HEK293 (cell line): ENCODE measurements around the gene TOM1.

ENCODE experiments used
- CTCF ChIA-PET: fragments of 350-600 bp; formaldehyde crosslinking; extraction: SDS; loops from one replicate; lab custom pipeline; 2021; ENCODE audit warnings: antibody characterized with exemption; lab: Yijun Ruan, JAX
- POLR2A ChIA-PET: fragments of 300-600 bp; formaldehyde crosslinking; extraction: SDS; loops from one replicate; lab custom pipeline; 2020; ENCODE audit warnings: antibody characterized with exemption, inconsistent platforms; lab: Yijun Ruan, JAX
- H3K27ac ChIP-seq: fragments of 200-500 bp; sonication (Bioruptor generic); 2 replicates; pipeline ENCODE4 v1.5.1; 2014; ENCODE audit warnings: low read depth, low read length, control low read depth, inconsistent platforms; ENCODE audit errors: extremely low read depth
- H3K36me3 ChIP-seq, 2 experiments: fragments of 200-500 bp in 1 of 2; sonication (Bioruptor generic) in 1 of 2; 1 replicate in 1 of 2; 2 replicates in 1 of 2; pipeline ENCODE4 v1.5.1; 2014 to 2017; ENCODE audit warnings: inconsistent platforms in 2 of 2, low read length in 2 of 2; ENCODE audit not compliant: control insufficient read depth in 2 of 2, insufficient read depth in 1 of 2
- H3K4me1 ChIP-seq: fragments of 200-500 bp; sonication (Bioruptor generic); 2 replicates; pipeline ENCODE4 v1.5.1; 2014; ENCODE audit warnings: mild to moderate bottlenecking, low read length, inconsistent platforms; ENCODE audit not compliant: control insufficient read depth, insufficient read depth
- H3K4me3 ChIP-seq: 2 replicates; pipeline ENCODE4 v1.5.1; 2011; ENCODE audit warnings: low read depth, mild to moderate bottlenecking, control low read depth, low read length, moderate library complexity
- H3K9me3 ChIP-seq: fragments of 200-500 bp; sonication (Bioruptor generic); 2 replicates; pipeline ENCODE4 v1.5.1; 2014; ENCODE audit warnings: low read depth, low read length, inconsistent platforms; ENCODE audit not compliant: control insufficient read depth, insufficient read depth
- GLI2 ChIP-seq: fragments of 450-650 bp; formaldehyde crosslinking; IDR thresholded peaks from 2 replicates; pipeline ENCODE4; 2017; ENCODE audit warnings: missing biosample characterization, missing genetic modification characterization, low read depth, borderline replicate concordance
- HOXC10 ChIP-seq: sonication (generic); formaldehyde crosslinking; IDR thresholded peaks from 2 replicates; pipeline ENCODE4 v1.8.1; 2023; ENCODE audit warnings: mild to moderate bottlenecking, missing genetic modification reagents
- HOXD13 ChIP-seq: sonication (generic); formaldehyde crosslinking; IDR thresholded peaks from 2 replicates; pipeline ENCODE4 v1.8.0; 2022; ENCODE audit warnings: missing genetic modification reagents, borderline replicate concordance
- KLF16 ChIP-seq: fragments of 450-650 bp; formaldehyde crosslinking; IDR thresholded peaks from 2 replicates; pipeline ENCODE4 v1.5.1; 2017; ENCODE audit warnings: missing biosample characterization, missing genetic modification characterization
- KLF17 ChIP-seq: fragments of 450-650 bp; formaldehyde crosslinking; IDR thresholded peaks from 2 replicates; pipeline ENCODE4 v1.5.1; 2016; ENCODE audit warnings: missing biosample characterization, missing genetic modification characterization
- SALL2 ChIP-seq: fragments of 450-650 bp; formaldehyde crosslinking; IDR thresholded peaks from 2 replicates; pipeline ENCODE4 v1.5.0; 2017; ENCODE audit warnings: missing biosample characterization, mild to moderate bottlenecking, missing genetic modification characterization, borderline replicate concordance
- TCF7L2 ChIP-seq: IDR thresholded peaks from 2 replicates; pipeline ENCODE4 v1.6.1; 2011; ENCODE audit warnings: low read depth, mild to moderate bottlenecking, inconsistent platforms, low read length, moderate library complexity, borderline replicate concordance
- ZEB2 ChIP-seq: fragments of 450-650 bp; formaldehyde crosslinking; IDR thresholded peaks from 2 replicates; pipeline ENCODE4 v1.5.1; 2016; ENCODE audit warnings: missing biosample characterization, missing genetic modification characterization
- ZNF146 ChIP-seq: fragments of 450-650 bp; formaldehyde crosslinking; IDR thresholded peaks from 2 replicates; pipeline ENCODE4 v1.5.1; 2016; ENCODE audit warnings: missing biosample characterization, missing genetic modification characterization
- ZNF148 ChIP-seq: fragments of 450-650 bp; formaldehyde crosslinking; IDR thresholded peaks from 2 replicates; pipeline ENCODE4 v1.5.0; 2017; ENCODE audit warnings: missing biosample characterization, missing genetic modification characterization, borderline replicate concordance
- ZNF280C ChIP-seq: fragments of 450-650 bp; formaldehyde crosslinking; IDR thresholded peaks from 2 replicates; pipeline ENCODE4 v1.5.1; 2016; ENCODE audit warnings: missing biosample characterization, missing genetic modification characterization
- ZNF404 ChIP-seq: fragments of 450-650 bp; formaldehyde crosslinking; IDR thresholded peaks from 2 replicates; pipeline ENCODE4 v1.5.1; 2017; ENCODE audit warnings: missing biosample characterization, missing genetic modification characterization
- ZNF558 ChIP-seq: fragments of 450-650 bp; formaldehyde crosslinking; IDR thresholded peaks from 2 replicates; pipeline ENCODE4 v1.5.1; 2016; ENCODE audit warnings: missing biosample characterization, missing genetic modification characterization
- ZNF560 ChIP-seq: fragments of 450-650 bp; formaldehyde crosslinking; IDR thresholded peaks from 2 replicates; pipeline ENCODE4 v1.5.1; 2017; ENCODE audit warnings: missing biosample characterization, missing genetic modification characterization, borderline replicate concordance
- ZNF585B ChIP-seq: fragments of 450-650 bp; formaldehyde crosslinking; IDR thresholded peaks from 2 replicates; pipeline ENCODE4 v1.5.1; 2016; ENCODE audit warnings: missing biosample characterization, missing genetic modification characterization
- ZNF596 ChIP-seq: fragments of 450-650 bp; IDR thresholded peaks from 2 replicates; pipeline ENCODE4 v1.5.0; 2018; ENCODE audit warnings: missing biosample characterization, mild to moderate bottlenecking, missing genetic modification characterization, moderate library complexity
- ZNF623 ChIP-seq: fragments of 450-650 bp; formaldehyde crosslinking; IDR thresholded peaks from 2 replicates; pipeline ENCODE4 v1.5.1; 2016; ENCODE audit warnings: missing biosample characterization, missing genetic modification characterization
- ZNF645 ChIP-seq: fragments of 450-650 bp; formaldehyde crosslinking; IDR thresholded peaks from 2 replicates; pipeline ENCODE4; 2016; ENCODE audit warnings: missing biosample characterization, missing genetic modification characterization
- ZNF707 ChIP-seq: fragments of 450-650 bp; formaldehyde crosslinking; IDR thresholded peaks from 2 replicates; pipeline ENCODE4 v1.5.1; 2016; ENCODE audit warnings: missing biosample characterization, missing genetic modification characterization
- ZNF76 ChIP-seq: fragments of 450-650 bp; formaldehyde crosslinking; IDR thresholded peaks from 2 replicates; pipeline ENCODE4; 2016; ENCODE audit warnings: low read depth, missing biosample characterization, missing genetic modification characterization, borderline replicate concordance
- ZNF777 ChIP-seq: fragments of 450-650 bp; formaldehyde crosslinking; IDR thresholded peaks from 2 replicates; pipeline ENCODE4 v1.5.1; 2017; ENCODE audit warnings: missing biosample characterization, missing genetic modification characterization, borderline replicate concordance
- ZNF791 ChIP-seq: fragments of 450-650 bp; formaldehyde crosslinking; IDR thresholded peaks from 2 replicates; pipeline ENCODE4 v1.5.1; 2016; ENCODE audit warnings: missing biosample characterization, missing genetic modification characterization
- ZSCAN23 ChIP-seq: fragments of 450-650 bp; formaldehyde crosslinking; IDR thresholded peaks from 2 replicates; pipeline ENCODE4 v1.5.1; 2016; ENCODE audit warnings: missing biosample characterization, missing genetic modification characterization
- TF ChIP-seq, protein P1 (sequence below): fragments of 450-650 bp; formaldehyde crosslinking; IDR thresholded peaks from 2 replicates; pipeline ENCODE4 v1.5.1; 2016; ENCODE audit warnings: missing biosample characterization, missing genetic modification characterization, borderline replicate concordance

The TOM1 gene

GRCh38 chr22:35375031-35375430 lies 75.3 kb downstream of the TOM1 start (continued):
- TF ChIP-seq KLF17 (tag by site-specific recombination): no peak
- TF ChIP-seq ZNF596: no peak
- no peak for TF ChIP-seq HOXD13
- no peak for TF ChIP-seq ZNF76 (tag by site-specific recombination)
- no peak for TF ChIP-seq TCF7L2
- no peak for TF ChIP-seq ZNF148 (tag by site-specific recombination)

- ChIA-PET CTCF (interaction anchor here (0.7 to 1.4 kb wide), 3 partner anchors 14 to 1760 kb away, joined by 3 to 4 read pairs (median 3); no protein-coding TSS in a partner anchor), POLR2A (interaction anchor here (1.8 kb wide), 1 partner anchor 34 kb away, joined by 4 read pairs; no protein-coding TSS in a partner anchor)
- Histone ChIP-seq H3K36me3 (no peaks in the 10 kb centered on the region), H3K4me1 (no peaks in the 10 kb centered on the region; the same call in 1 of the 2 replicates), H3K4me3 (no peak overlapping the region), H3K27ac (no peak overlapping the region), H3K9me3 (no peaks in the 10 kb centered on the region)
- TF ChIP-seq ZNF146 (tag by site-specific recombination) (no peak), ZNF645 (tag by site-specific recombination) (no peak), KLF16 (tag by site-specific recombination) (no peak), ZSCAN23 (tag by site-specific recombination) (no peak), ZNF280C (no peak), ZNF791 (tag by site-specific recombination) (no peak), ZNF585B (tag by site-specific recombination) (no peak), ZNF404 (tag by site-specific recombination) (no peak), ZNF777 (tag by site-specific recombination) (no peak), SALL2 (tag by site-specific recombination) (no peak), ZNF623 (no peak), ZNF707 (no peak), ZNF560 (tag by site-specific recombination) (no peak), ZNF558 (tag by site-specific recombination) (no peak), HOXC10 (CRISPR knock-in tag) (no peak), ZEB2 (tag by site-specific recombination) (no peak), HOXD13 (no peak), GLI2 (tag by site-specific recombination) (no peak)
- TF ChIP-seq, protein P1, sequence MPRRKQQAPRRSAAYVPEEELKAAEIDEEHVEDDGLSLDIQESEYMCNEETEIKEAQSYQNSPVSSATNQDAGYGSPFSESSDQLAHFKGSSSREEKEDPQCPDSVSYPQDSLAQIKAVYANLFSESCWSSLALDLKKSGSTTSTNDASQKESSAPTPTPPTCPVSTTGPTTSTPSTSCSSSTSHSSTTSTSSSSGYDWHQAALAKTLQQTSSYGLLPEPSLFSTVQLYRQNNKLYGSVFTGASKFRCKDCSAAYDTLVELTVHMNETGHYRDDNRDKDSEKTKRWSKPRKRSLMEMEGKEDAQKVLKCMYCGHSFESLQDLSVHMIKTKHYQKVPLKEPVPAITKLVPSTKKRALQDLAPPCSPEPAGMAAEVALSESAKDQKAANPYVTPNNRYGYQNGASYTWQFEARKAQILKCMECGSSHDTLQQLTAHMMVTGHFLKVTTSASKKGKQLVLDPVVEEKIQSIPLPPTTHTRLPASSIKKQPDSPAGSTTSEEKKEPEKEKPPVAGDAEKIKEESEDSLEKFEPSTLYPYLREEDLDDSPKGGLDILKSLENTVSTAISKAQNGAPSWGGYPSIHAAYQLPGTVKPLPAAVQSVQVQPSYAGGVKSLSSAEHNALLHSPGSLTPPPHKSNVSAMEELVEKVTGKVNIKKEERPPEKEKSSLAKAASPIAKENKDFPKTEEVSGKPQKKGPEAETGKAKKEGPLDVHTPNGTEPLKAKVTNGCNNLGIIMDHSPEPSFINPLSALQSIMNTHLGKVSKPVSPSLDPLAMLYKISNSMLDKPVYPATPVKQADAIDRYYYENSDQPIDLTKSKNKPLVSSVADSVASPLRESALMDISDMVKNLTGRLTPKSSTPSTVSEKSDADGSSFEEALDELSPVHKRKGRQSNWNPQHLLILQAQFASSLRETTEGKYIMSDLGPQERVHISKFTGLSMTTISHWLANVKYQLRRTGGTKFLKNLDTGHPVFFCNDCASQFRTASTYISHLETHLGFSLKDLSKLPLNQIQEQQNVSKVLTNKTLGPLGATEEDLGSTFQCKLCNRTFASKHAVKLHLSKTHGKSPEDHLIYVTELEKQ (tag by site-specific recombination): no peak
Observed at GRCh38 chr22:35375526-35375925, 75.8 kb downstream of the TOM1 start.
